Spleen (tissue), 11 donors: ENCODE results near the gene DHX38. TPM values are rescaled to one million over a fixed set of nuclear protein-coding genes. Genes with fewer than 3 reads are reported as not detected.
A peak's percentile ranks its signal among the peaks of the same experiment; 100 is the strongest.

Experiments used
- DNase-seq: peaks from one replicate; pipeline ENCODE4 v3.0.0-alpha.2; 2020
- H3K27ac ChIP-seq, 8 donors: fragments of 200-600 bp; sonication (generic) in 7 of 8; 1 replicate in 4 of 8; 2 replicates in 4 of 8; pipeline versions ENCODE4 v1.5.0 to v1.8.0; 2016 to 2021; ENCODE audit warnings: inconsistent platforms in 4 of 8, mild to moderate bottlenecking in 4 of 8, moderate library complexity in 1 of 8
- H3K27me3 ChIP-seq, 7 donors: fragments of 200-600 bp; sonication (generic) in 6 of 7; replicated peaks in 1 of 7; 1 replicate in 4 of 7; 2 replicates in 3 of 7; pipeline versions ENCODE4 v1.5.0 to v1.8.0; 2016 to 2021; ENCODE audit warnings: inconsistent platforms in 3 of 7, mild to moderate bottlenecking in 1 of 7
- H3K36me3 ChIP-seq, 6 donors: fragments of 200-600 bp; sonication (generic) in 5 of 6; 1 replicate in 4 of 6; 2 replicates in 2 of 6; pipeline versions ENCODE4 v1.5.0 to v1.8.0; 2016 to 2021; ENCODE audit warnings: inconsistent platforms in 2 of 6
- H3K4me1 ChIP-seq, 6 donors: fragments of 200-600 bp; sonication (generic) in 5 of 6; 1 replicate in 3 of 6; 2 replicates in 3 of 6; pipeline versions ENCODE4 v1.5.0 to v1.8.0; 2016 to 2021; ENCODE audit warnings: inconsistent platforms in 3 of 6
- H3K4me3 ChIP-seq, 8 donors: fragments of 200-600 bp; sonication (generic) in 7 of 8; 1 replicate in 4 of 8; 2 replicates in 4 of 8; pipeline versions ENCODE4 v1.5.0 to v1.8.0; 2016 to 2021; ENCODE audit warnings: inconsistent platforms in 4 of 8, mild to moderate bottlenecking in 4 of 8, moderate library complexity in 2 of 8
- H3K9me3 ChIP-seq, 8 donors: fragments of 200-600 bp; sonication (generic) in 7 of 8; 1 replicate in 4 of 8; 2 replicates in 4 of 8; pipeline versions ENCODE4 v1.5.0 to v1.8.0; 2016 to 2021; ENCODE audit warnings: inconsistent platforms in 4 of 8
- POLR2A ChIP-seq, 3 donors: fragments of 450-650 bp; IDR thresholded peaks; one replicate each; pipeline ENCODE4 v1.5.1; 2017; ENCODE audit warnings: antibody characterized with exemption in 3 of 3, mild to moderate bottlenecking in 1 of 3
- POLR2AphosphoS5 ChIP-seq, 3 donors: sonication (generic); formaldehyde crosslinking; IDR thresholded peaks; one replicate each; pipeline ENCODE4 v1.5.1; 2017; ENCODE audit warnings: antibody characterized with exemption in 3 of 3
- WGBS, 5 donors: extraction: QIAGEN DNeasy Blood & Tissue Kit in 3 of 5; methylation state at CpG; one replicate each; pipeline versions ENCODE4 v1.1.5 to v1.1.7; 2013 to 2018; 5-methylcytosine and 5-hydroxymethylcytosine counted together
- intact Hi-C: fragments of 100-400 bp; cut with DNase I; formaldehyde crosslinking; loops from one replicate; pipeline ENCODE4 v1.15.0; 2023; ENCODE audit warnings: low total_unique reads
- polyA plus RNA-seq, 3 donors: library from polyadenylated mRNA; stranded (reverse); fragments of 200-250 nt; gene quantifications; one replicate each; pipeline ENCODE4 v1.2.1, GENCODE V29; 2013
- total RNA-seq, 7 donors: library from RNA; depleted of rRNA in 3 of 7; stranded (reverse); fragments of >200 nt in 3 of 7; fragmentation: NEBNext Ultra II Directional in 4 of 7; extraction: Animal tissue kit (Norgen Biotek cat#: 25700) in 4 of 7; gene quantifications; one replicate each; pipeline versions ENCODE4 v1.1.0 to v1.2.1, GENCODE V29; 2016 to 2021
- TF ChIP-seq, protein P1 (sequence below), 11 experiments: fragments of 200-600 bp in 7 of 11; fragments of 450-650 bp in 4 of 11; sonication (generic) in 4 of 11; IDR thresholded peaks in 8 of 11; conservative IDR thresholded peaks in 3 of 11; 1 replicate in 7 of 11; 2 replicates in 4 of 11; pipeline versions ENCODE4 v1.4.0 to v1.8.0; 2016 to 2021; ENCODE audit warnings: antibody characterized with exemption in 11 of 11, inconsistent platforms in 4 of 11, mild to moderate bottlenecking in 1 of 11
- donor health status: healthy with polysubstance abuse.
- donor health status: DM: no; HTN: no; CAD: no; lungs with moderate emphysema.
- donor health status: DM: no; HTN: no; CAD: no.
- donor health status: Bipolar disorder and iron deficiency.
- donor health status: healthy.
- donor health status: DM: no; HTN: no; CAD: no.
- donor health status: DM: yes; HTN: yes; CAD: no.

The DHX38 gene
- total and polyA plus RNA-seq, 10 donors, result 28.5 to 89.3 (median 70.1) TPM

DNA sequence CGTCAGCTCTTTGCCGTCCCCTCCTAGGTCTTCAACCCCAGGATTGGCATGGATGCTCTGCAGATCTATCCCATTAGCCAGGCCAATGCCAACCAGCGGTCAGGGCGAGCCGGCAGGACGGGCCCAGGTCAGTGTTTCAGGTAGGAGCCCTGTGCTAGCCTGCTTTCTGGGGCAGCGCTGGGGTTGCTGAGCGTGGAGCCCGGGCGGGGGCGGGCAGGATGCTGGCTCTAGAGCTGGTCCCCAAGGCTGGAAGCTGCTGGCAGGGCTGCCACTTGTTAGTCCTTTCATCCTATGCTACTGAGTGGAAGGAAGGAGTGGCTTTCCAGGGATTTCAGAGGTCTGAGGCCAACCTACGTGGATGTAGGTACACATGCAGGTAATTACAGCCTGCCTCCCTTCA lies 12.3 kb downstream of the DHX38 start:
- intact Hi-C loops, result no loop called here
- H3K4me3 ChIP-seq, result no peak overlapping the region
- H3K27me3 ChIP-seq, result no peaks in the 10 kb centered on the region
- H3K4me1 ChIP-seq, result peaks cover 0 to 13% (median 0%) of the 10 kb centered on the region in 6 donors
- TF ChIP-seq, protein P1, sequence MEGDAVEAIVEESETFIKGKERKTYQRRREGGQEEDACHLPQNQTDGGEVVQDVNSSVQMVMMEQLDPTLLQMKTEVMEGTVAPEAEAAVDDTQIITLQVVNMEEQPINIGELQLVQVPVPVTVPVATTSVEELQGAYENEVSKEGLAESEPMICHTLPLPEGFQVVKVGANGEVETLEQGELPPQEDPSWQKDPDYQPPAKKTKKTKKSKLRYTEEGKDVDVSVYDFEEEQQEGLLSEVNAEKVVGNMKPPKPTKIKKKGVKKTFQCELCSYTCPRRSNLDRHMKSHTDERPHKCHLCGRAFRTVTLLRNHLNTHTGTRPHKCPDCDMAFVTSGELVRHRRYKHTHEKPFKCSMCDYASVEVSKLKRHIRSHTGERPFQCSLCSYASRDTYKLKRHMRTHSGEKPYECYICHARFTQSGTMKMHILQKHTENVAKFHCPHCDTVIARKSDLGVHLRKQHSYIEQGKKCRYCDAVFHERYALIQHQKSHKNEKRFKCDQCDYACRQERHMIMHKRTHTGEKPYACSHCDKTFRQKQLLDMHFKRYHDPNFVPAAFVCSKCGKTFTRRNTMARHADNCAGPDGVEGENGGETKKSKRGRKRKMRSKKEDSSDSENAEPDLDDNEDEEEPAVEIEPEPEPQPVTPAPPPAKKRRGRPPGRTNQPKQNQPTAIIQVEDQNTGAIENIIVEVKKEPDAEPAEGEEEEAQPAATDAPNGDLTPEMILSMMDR (IDR thresholded peaks at IDR 0.05 in 8 of 11, conservative IDR thresholded peaks at IDR 0.05 in 3 of 11), result no peak
- TF ChIP-seq POLR2AphosphoS5 (IDR thresholded peaks at IDR 0.05) (no peak), POLR2A (IDR thresholded peaks at IDR 0.05) (no peak)
- no peaks in the 10 kb centered on the region for H3K9me3 ChIP-seq
- 94 to 100% (median 96%) methylated on average over 4 to 12 of the region's 12 CpGs for WGBS, 5 donors
- peak; percentile 50 for DNase-seq
- H3K27ac ChIP-seq, result no peak overlapping the region
- peaks cover 21 to 100% (median 100%) of the 10 kb centered on the region in 6 donors for H3K36me3 ChIP-seq

DNA sequence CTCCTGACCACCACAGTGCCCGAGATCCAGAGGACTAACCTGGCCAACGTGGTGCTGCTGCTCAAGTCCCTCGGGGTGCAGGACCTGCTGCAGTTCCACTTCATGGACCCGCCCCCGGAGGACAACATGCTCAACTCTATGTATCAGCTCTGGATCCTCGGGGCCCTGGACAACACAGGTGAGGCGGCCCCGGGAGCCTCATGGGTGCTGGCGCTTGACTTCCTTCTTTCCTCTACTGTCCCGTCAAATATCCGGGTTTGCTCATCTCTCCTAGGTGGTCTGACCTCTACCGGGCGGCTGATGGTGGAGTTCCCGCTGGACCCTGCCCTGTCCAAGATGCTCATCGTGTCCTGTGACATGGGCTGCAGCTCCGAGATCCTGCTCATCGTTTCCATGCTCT lies 13.7 kb downstream of the DHX38 start:
- WGBS, 5 donors, result 91 to 98% (median 96%) methylated on average over 15 to 17 of the region's 17 CpGs
- Histone ChIP-seq H3K27ac (no peak overlapping the region), H3K4me1 (peaks cover 0 to 3% (median 0%) of the 10 kb centered on the region in 6 donors), H3K27me3 (no peaks in the 10 kb centered on the region), H3K9me3 (no peaks in the 10 kb centered on the region), H3K36me3 (peaks cover 21 to 100% (median 100%) of the 10 kb centered on the region in 6 donors), H3K4me3 (no peak overlapping the region)
- intact Hi-C loops, result no loop called here
- DNase-seq, result peak; percentile 55
- TF ChIP-seq POLR2AphosphoS5 (IDR thresholded peaks at IDR 0.05), result peak in 1 of 3 donors; percentile 35
- TF ChIP-seq, protein P1 (IDR thresholded peaks at IDR 0.05 in 8 of 11, conservative IDR thresholded peaks at IDR 0.05 in 3 of 11), result no peak

DNA sequence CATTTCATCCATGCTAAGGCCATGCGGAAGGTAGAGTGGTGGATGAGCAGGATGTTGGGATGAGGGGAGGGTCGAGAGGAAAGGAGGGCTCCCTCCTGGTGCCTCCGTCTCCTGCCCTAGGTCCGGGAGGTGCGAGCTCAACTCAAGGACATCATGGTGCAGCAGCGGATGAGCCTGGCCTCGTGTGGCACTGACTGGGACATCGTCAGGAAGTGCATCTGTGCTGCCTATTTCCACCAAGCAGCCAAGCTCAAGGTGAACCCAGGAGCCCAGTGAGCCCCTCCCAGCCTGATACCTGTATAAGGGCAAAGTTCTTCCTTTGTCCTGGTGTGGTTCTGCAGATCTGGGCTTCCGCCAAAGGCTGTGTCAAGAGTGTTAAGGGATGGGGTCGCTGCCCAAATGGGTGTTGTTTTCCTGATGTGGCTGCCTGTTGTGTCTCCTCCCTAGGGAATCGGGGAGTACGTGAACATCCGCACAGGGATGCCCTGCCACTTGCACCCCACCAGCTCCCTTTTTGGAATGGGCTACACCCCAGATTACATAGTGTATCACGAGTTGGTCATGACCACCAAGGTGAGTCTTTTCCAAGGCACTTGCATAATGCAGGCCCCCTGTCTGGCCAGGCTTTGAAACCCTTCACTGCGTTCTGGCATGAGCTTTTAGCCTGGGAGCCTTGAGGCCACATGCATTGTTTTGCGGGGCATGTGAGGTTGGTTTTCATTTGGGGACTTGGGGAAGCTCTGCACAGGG lies 14.9 kb downstream of the DHX38 start:
- no peaks in the 10 kb centered on the region for H3K27me3 ChIP-seq
- intact Hi-C loops, result no loop called here
- DNase-seq, result no peak
- H3K27ac ChIP-seq, result no peak overlapping the region
- H3K36me3 ChIP-seq, result peaks cover 21 to 100% (median 99%) of the 10 kb centered on the region in 6 donors
- WGBS, 5 donors, result 70 to 81% (median 72%) methylated on average over 13 to 16 of the region's 16 CpGs
- H3K9me3 ChIP-seq, result no peaks in the 10 kb centered on the region
- H3K4me3 ChIP-seq, result no peak overlapping the region
- H3K4me1 ChIP-seq, result no peaks in the 10 kb centered on the region
- TF ChIP-seq POLR2AphosphoS5 (IDR thresholded peaks at IDR 0.05), result peak; percentile 36 to 61 (median 54)
- TF ChIP-seq, protein P1 (IDR thresholded peaks at IDR 0.05 in 8 of 11, conservative IDR thresholded peaks at IDR 0.05 in 3 of 11), result no peak
- TF ChIP-seq POLR2A (IDR thresholded peaks at IDR 0.05), result no peak

DNA sequence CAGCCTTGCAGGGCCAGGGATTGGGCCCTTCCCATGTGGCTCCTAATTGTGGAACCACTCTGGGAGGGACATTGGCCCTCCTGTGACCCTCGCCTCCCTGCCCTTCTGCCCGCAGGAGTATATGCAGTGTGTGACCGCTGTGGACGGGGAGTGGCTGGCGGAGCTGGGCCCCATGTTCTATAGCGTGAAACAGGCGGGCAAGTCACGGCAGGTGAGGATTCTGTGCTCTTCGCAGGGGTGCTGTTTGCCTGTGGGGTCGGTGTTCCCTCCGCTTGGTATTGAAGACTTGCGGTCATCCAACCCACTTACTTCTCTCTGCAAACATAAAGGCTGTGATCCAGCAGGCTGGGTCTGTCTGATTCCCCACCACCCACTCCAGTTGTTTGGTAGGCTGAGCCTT lies 15.7 kb downstream of the DHX38 start:
- Histone ChIP-seq H3K27me3 (no peaks in the 10 kb centered on the region), H3K9me3 (no peaks in the 10 kb centered on the region), H3K36me3 (peaks cover 17 to 98% (median 92%) of the 10 kb centered on the region in 6 donors), H3K4me3 (no peak overlapping the region), H3K27ac (no peak overlapping the region), H3K4me1 (no peaks in the 10 kb centered on the region)
- intact Hi-C loops, result no loop called here
- TF ChIP-seq POLR2A (IDR thresholded peaks at IDR 0.05), result no peak
- TF ChIP-seq, protein P1 (IDR thresholded peaks at IDR 0.05 in 8 of 11, conservative IDR thresholded peaks at IDR 0.05 in 3 of 11), result no peak
- no peak for TF ChIP-seq POLR2AphosphoS5 (IDR thresholded peaks at IDR 0.05)
- peak; percentile 52 for DNase-seq
- 93 to 99% (median 98%) methylated on average over 12 of the region's 12 CpGs for WGBS, 5 donors
